Activated T-cell treated with anti-CD3 and anti-CD28 coated beads for 1 hour (primary cell): ENCODE data around the gene KRTAP2-1.
"Not testable (repeated sequence)": the region's sequence is repeated elsewhere in the genome, so short reads cannot be mapped to it uniquely, and the experiment has no call there.

ENCODE experiments used
- DNase-seq: peaks from one replicate; pipeline ENCODE4 v3.0.0-alpha.2; 2020; ENCODE audit warnings: low read depth

The KRTAP2-1 gene

GRCh38 chr17:41046735-41047465, at the start of gene KRTAP2-1:
Gene KRTAP2-1, minus strand, starts transcription at chr17:41047316. Its CDS starts 49 bp downstream, at chr17:41047267.
- not testable (repeated sequence) for DNase-seq

GRCh38 chr17:41096055-41096454, 48.9 kb upstream of the KRTAP2-1 start:
- no peak for DNase-seq

- not testable (repeated sequence) for DNase-seq
These were observed 41.7 kb upstream of the KRTAP2-1 start for GRCh38 chr17:41088760-41089352.

- not testable (repeated sequence) for DNase-seq
These were observed 37.2 kb upstream of the KRTAP2-1 start, which contains the start of gene KRTAP4-7 for GRCh38 chr17:41084100-41084856. Gene KRTAP4-7, plus strand, starts transcription at chr17:41084150. Its CDS starts 57 bp downstream, at chr17:41084207.

- not testable (repeated sequence) for DNase-seq
These were observed 36.3 kb upstream of the KRTAP2-1 start for GRCh38 chr17:41083427-41083826.

- DNase-seq = no peak
These were observed 35.5 kb upstream of the KRTAP2-1 start for GRCh38 chr17:41082626-41083025.

GRCh38 chr17:41076788-41077187, 29.7 kb upstream of the KRTAP2-1 start:
- DNase-seq = no peak

GRCh38 chr17:41073676-41074075, 26.6 kb upstream of the KRTAP2-1 start:
- no peak for DNase-seq

- no peak for DNase-seq
These were observed 24.7 kb upstream of the KRTAP2-1 start for GRCh38 chr17:41071606-41072360.

GRCh38 chr17:41069031-41069430, 21.9 kb upstream of the KRTAP2-1 start:
- no peak for DNase-seq

- no peak for DNase-seq
These were observed 20.2 kb upstream of the KRTAP2-1 start for GRCh38 chr17:41067281-41067680.

GRCh38 chr17:41065829-41066624, 18.9 kb upstream of the KRTAP2-1 start, which contains the start of gene KRTAP2-4:
Gene KRTAP2-4, minus strand, starts transcription at chr17:41065879. Its CDS starts 34 bp downstream, at chr17:41065845.
- DNase-seq = no peak

- DNase-seq = not testable (repeated sequence)
These were observed 18.0 kb upstream of the KRTAP2-1 start for GRCh38 chr17:41065016-41065689.

- no peak for DNase-seq
These were observed 17.2 kb upstream of the KRTAP2-1 start for GRCh38 chr17:41064301-41064700.

- no peak for DNase-seq
These were observed 16.3 kb upstream of the KRTAP2-1 start for GRCh38 chr17:41063449-41063848.

- DNase-seq = no peak
These were observed 14.8 kb upstream of the KRTAP2-1 start for GRCh38 chr17:41061964-41062363.

GRCh38 chr17:41060052-41060604, 13.0 kb upstream of the KRTAP2-1 start, which contains the start of gene KRTAP2-3:
Gene KRTAP2-3, minus strand, starts transcription at chr17:41060114. Its CDS starts 64 bp downstream, at chr17:41060050.
- no peak for DNase-seq

GRCh38 chr17:41059276-41060051, 12.3 kb upstream of the KRTAP2-1 start:
- DNase-seq = not testable (repeated sequence)

GRCh38 chr17:41058741-41059140, 11.6 kb upstream of the KRTAP2-1 start:
- no peak for DNase-seq
